ENCODE measurements around the gene UGT3A2. TPM values are rescaled to one million over a fixed set of nuclear protein-coding genes. Genes with fewer than 3 reads are reported as not detected.
"Not testable (repeated sequence)": the region's sequence is repeated elsewhere in the genome, so short reads cannot be mapped to it uniquely, and the experiment has no call there.

The UGT3A2 gene
- total RNA-seq, 1 donor from 2014 or later: not detected

DNA sequence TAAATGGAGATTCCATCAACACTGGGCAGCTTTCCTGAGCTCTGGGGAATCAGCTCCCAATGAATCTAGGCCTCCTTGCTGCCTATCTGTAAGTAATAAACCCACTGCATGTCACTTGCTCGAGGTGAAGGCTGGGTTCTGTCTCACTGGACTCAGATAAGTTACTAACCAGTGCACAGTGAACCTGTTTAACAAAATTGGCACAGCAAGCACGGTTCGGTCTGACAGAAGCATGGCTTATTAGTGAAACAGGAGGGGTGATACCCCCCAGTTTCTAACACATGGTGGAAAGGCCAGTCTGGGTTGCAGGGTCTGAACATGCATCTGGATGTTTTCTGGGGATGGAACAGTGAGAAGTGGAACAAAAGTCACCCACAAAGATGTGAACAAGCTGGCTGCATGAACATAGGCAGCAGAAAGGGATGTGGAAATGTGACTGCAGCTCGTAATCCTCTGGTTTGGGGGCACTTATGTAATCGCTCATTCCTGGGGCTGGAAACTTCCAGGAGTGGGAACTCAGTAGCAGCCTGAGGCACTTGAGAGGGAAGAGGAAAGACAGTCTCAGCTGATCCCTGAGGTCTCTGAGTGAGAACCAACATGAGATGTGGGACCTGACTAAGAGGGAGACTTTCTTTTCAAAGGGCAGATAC is 37.7 kb downstream of the UGT3A2 start:
- no peaks in the 10 kb centered on the region for H3K36me3 ChIP-seq
- intact Hi-C loops (cut with DNase I): no loop called here
- H3K27ac ChIP-seq: no peak overlapping the region
- no peaks in the 10 kb centered on the region for H3K9me3 ChIP-seq
- H3K4me1 ChIP-seq: no peaks in the 10 kb centered on the region
- DNase-seq: no peak
- no peak for ATAC-seq
- no peak overlapping the region for H3K4me3 ChIP-seq
- TF ChIP-seq, protein P1, sequence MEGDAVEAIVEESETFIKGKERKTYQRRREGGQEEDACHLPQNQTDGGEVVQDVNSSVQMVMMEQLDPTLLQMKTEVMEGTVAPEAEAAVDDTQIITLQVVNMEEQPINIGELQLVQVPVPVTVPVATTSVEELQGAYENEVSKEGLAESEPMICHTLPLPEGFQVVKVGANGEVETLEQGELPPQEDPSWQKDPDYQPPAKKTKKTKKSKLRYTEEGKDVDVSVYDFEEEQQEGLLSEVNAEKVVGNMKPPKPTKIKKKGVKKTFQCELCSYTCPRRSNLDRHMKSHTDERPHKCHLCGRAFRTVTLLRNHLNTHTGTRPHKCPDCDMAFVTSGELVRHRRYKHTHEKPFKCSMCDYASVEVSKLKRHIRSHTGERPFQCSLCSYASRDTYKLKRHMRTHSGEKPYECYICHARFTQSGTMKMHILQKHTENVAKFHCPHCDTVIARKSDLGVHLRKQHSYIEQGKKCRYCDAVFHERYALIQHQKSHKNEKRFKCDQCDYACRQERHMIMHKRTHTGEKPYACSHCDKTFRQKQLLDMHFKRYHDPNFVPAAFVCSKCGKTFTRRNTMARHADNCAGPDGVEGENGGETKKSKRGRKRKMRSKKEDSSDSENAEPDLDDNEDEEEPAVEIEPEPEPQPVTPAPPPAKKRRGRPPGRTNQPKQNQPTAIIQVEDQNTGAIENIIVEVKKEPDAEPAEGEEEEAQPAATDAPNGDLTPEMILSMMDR (IDR thresholded peaks at IDR 0.05): no peak
- no peaks in the 10 kb centered on the region for H3K27me3 ChIP-seq

DNA sequence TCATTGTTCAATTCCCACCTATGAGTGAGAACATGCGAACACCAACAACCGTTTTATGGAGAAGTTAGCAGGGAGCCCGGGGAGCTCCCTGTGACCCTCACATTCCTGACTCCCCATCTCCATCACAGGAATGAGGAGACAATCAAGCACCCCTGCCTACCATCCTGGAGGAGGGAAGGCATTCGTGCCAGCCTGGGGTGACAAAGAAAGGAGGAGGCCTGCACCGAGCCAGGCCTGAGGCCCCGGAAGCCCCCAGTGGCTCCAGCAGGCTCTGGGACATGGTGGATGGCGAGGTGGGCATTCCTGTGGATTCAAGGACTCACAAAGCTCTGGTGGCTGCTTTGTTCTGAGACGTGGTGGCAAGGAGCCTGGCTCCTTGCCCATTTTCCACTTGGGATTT is 39.0 kb downstream of the UGT3A2 start:
- no peak for DNase-seq
- TF ChIP-seq, protein P1 (IDR thresholded peaks at IDR 0.05): no peak
- no peak for ATAC-seq
- Histone ChIP-seq H3K4me1 (no peaks in the 10 kb centered on the region), H3K36me3 (no peaks in the 10 kb centered on the region), H3K9me3 (no peaks in the 10 kb centered on the region), H3K27me3 (no peaks in the 10 kb centered on the region), H3K4me3 (no peak overlapping the region), H3K27ac (no peak overlapping the region)
- intact Hi-C loops (cut with DNase I): no loop called here

DNA sequence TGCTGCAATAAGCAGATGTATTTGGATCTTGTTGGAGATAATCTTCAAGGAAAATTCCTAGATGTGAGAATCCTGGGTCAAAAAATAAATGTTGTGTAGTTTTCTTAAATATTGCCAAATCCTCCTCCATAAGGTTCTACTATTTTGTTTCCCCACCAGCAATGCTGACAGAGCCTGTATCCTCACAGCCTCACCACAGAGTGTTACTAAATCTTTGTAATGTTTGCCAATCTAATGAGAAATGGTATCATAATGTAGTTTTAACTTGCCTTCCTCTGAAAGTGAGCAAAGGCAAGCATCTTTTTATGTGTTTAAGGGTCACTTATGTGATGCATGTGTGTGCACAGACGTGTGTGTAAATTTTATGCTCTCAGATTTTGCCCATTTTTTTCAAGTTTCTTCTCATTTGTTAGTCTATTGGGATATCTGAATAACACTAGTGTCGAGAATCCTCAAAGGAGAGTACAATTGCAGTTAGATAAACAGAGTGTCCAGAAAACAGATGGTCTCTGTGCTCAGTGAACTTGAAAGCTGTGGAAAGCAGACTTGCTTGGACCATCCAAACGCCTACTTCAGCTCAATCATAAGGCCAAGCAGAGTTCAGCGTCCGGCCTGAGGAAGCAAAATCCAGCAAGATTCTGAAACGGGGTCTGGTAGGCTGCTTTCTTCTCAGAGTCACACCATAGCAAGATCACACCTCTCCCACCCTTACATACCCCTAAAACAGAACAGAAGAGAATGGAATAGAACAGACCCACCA is 39.8 kb downstream of the UGT3A2 start:
- no peaks in the 10 kb centered on the region for H3K27me3 ChIP-seq
- TF ChIP-seq, protein P1 (IDR thresholded peaks at IDR 0.05): no peak
- H3K4me3 ChIP-seq: no peak overlapping the region
- no peak overlapping the region for H3K27ac ChIP-seq
- no peak for DNase-seq
- no peaks in the 10 kb centered on the region for H3K4me1 ChIP-seq
- ATAC-seq: no peak
- intact Hi-C loops (cut with DNase I): no loop called here
- no peaks in the 10 kb centered on the region for H3K9me3 ChIP-seq
- no peaks in the 10 kb centered on the region for H3K36me3 ChIP-seq

DNA sequence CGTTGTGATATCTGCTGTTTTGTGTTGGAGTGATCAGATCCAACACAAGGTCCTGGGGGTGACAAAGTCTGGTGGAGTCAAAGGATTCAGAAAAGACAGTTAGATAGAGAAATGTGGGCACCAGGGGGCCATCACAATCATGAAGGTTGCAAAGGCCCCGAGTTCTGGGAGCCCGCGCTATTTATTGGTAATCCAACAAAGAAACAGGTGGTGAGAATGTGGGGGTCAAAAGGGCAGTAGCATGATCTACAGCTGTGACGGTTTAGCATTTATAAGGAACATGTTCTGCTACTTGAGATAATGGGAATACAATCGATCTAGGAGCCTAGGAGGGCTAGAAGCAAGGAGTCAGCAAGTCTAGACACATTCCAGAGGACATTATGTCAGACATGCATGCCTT is 44.4 kb downstream of the UGT3A2 start:
- ATAC-seq; H3K27me3 ChIP-seq; DNase-seq; H3K4me1 ChIP-seq; intact Hi-C loops (cut with DNase I); H3K27ac ChIP-seq; H3K36me3 ChIP-seq; H3K9me3 ChIP-seq; H3K4me3 ChIP-seq: not testable (repeated sequence)

DNA sequence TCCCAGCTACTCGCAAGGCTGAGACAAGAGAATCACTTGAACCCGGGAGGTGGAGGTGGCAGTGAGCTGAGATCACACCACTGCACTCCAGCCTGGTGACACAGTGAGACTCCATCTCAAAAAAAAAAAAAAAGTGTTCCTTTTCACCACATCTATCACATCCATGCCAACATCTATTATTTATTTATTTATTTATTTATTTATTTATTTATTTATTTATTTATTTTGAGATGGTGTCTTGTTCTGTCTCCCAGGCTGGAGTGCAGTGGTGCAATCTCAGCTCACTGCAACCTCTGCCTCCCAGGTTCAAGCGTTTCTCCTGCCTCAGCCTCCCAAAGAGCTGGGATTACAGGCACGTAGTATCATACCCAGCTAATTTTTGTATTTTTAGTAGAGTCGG is 47.1 kb downstream of the UGT3A2 start:
- H3K4me1 ChIP-seq; ATAC-seq; H3K9me3 ChIP-seq; DNase-seq; H3K4me3 ChIP-seq; H3K36me3 ChIP-seq; H3K27me3 ChIP-seq; H3K27ac ChIP-seq; intact Hi-C loops (cut with DNase I): not testable (repeated sequence)

DNA sequence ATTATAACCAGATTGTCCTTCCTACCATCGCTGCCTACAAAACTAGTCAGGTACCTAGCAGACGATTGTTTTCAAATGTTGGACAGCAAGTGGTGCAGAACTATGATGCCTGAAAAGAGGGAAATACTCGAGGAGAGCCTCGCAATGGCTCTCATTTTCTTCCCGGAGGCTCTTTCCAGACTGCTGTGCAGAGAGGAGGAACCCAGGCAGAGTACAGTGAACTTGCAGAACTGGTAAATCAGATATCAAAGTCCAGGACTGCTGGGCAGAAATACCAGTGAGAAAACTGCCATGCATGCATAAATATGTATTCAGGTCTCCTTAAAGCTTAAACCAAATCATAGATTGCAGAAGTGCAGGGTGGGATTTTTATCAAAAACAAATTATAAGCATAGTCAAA is 49.1 kb downstream of the UGT3A2 start:
- H3K27me3 ChIP-seq: no peaks in the 10 kb centered on the region
- no peak overlapping the region for H3K4me3 ChIP-seq
- intact Hi-C loops (cut with DNase I): no loop called here
- H3K36me3 ChIP-seq: no peaks in the 10 kb centered on the region
- TF ChIP-seq, protein P1 (IDR thresholded peaks at IDR 0.05): no peak
- H3K27ac ChIP-seq: no peak overlapping the region
- no peaks in the 10 kb centered on the region for H3K4me1 ChIP-seq
- DNase-seq (no peak), ATAC-seq (no peak)
- H3K9me3 ChIP-seq: peaks cover 4% of the 10 kb centered on the region

All from upper lobe of right lung (tissue), 1 donor.